ENCODE results near the gene ALG8.

GRCh38 chr11:78057462-78058055 is 81.9 kb downstream of the ALG8 start:
- TF ChIP-seq CTCF (IDR thresholded peaks at IDR 0.05; ENCODE audit: insufficient read depth, low read depth, low read length) (no peak), EZH2 (IDR thresholded peaks at IDR 0.05; ENCODE audit: insufficient read depth, low read length) (no peak)
